HK-2 (cell line): ENCODE data around the gene YOD1.
A peak's percentile ranks its signal among the peaks of the same experiment; 100 is the strongest.
"Not testable (repeated sequence)": the region's sequence is repeated elsewhere in the genome, so short reads cannot be mapped to it uniquely, and the experiment has no call there.

Experiments used
- DNase-seq: peaks from one replicate; pipeline ENCODE4 v3.0.0-alpha.2; 2018; ENCODE audit not compliant: unreplicated experiment

The YOD1 gene

DNA sequence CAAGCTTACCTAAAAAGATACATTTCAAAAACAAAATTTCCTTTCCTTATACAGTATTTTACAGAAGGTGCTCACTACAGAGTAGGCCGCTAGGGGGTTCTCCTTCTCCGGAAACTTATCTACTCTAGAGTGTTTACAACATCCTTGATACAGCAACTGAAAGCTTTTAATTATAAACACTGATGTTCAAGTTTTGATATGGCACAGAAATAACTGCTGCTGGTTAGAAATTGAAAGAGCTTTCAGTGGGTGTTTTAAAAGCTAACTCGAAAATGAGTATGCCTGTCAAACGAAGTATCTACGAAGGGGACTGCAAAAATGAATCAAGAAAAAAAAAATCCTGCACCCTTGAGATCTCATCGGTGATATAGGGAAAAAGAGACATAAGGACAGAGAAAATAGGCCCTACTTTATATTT is 1.0 kb downstream of the YOD1 start:
- DNase-seq, result no peak

DNA sequence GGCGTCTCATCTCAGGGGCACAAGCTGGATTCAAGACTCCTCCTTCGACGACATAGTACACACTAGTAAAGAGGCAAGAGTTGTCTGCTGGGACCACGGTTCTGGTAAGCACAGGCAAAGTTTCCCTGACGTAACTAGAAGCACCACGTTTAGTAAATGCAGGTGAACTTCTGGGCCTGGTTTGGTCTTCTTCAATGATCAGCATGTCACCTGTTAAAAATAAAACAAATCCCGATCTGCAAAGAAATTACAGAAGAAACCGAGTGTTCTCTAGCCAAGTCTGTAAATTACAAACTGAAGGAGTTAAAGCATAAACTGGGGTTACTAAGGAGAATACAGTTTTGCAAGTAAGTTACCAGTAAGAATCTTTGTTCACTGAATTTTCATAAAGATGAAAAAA is 1.5 kb downstream of the YOD1 start:
- no peak for DNase-seq

GRCh38 chr1:207049054-207049453 is 2.0 kb downstream of the YOD1 start:
- no peak for DNase-seq

DNA sequence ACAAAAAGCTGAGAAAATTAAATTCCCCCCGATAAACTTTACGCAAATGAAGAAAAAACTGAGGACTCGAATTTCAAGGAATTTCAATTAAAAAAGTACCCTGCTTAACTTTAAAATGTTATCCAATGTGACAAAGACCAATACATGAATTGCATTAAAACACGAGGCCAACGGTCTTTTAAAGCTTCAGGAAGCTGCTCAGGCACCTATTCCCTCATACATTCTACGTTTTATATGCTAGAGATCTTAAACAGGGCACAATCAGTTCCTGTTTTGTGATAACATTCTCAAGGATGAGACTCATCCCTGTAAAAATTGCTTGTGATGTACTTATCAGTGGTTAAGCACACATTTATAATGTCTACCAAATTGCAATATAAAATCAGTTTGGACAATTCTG is 3.0 kb downstream of the YOD1 start:
- DNase-seq, result no peak

GRCh38 chr1:207047505-207047904 is 3.5 kb downstream of the YOD1 start:
- no peak for DNase-seq

DNA sequence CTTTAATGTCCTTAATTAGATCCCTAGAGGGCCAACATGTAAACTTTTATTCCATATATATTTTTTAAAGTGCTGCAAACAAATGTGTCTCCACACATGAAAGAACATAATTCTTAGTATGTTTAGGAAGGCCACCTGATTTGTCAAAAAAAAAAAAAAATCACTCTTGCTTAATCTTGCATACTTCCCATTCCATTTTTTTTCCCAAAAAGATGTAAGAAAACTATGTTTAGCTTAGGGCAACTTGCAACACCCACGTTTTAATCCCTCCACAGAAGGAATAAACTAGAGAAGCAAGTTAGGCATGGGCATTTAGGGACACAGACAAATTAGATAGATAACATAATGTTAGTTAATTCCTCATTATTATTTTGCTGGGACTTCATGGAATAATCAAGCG is 5.6 kb downstream of the YOD1 start:
- DNase-seq, result no peak

GRCh38 chr1:207041397-207041796 is 9.6 kb downstream of the YOD1 start:
- DNase-seq, result not testable (repeated sequence)

DNA sequence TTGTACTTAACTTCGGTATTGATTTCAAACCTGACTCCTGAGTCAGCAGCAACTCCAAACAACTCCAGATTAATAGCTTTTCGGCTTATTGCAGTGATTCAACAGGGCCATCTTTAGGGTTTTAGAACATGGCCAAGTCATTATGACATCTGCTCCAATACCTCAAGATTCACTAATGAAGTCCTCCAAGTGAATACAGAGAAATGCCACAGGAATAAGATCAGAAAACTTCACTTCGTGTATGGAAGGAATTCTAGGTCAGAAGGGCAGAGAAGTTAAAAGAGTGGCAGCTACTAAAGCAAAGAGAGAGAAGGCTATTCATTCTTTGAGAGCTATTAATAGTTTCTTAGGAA is 10.9 kb downstream of the YOD1 start:
- DNase-seq, result no peak

- no peak for DNase-seq
Measured at GRCh38 chr1:207039380-207040180, 11.4 kb downstream of the YOD1 start.

GRCh38 chr1:207036865-207037264 is 14.1 kb downstream of the YOD1 start:
- no peak for DNase-seq

DNA sequence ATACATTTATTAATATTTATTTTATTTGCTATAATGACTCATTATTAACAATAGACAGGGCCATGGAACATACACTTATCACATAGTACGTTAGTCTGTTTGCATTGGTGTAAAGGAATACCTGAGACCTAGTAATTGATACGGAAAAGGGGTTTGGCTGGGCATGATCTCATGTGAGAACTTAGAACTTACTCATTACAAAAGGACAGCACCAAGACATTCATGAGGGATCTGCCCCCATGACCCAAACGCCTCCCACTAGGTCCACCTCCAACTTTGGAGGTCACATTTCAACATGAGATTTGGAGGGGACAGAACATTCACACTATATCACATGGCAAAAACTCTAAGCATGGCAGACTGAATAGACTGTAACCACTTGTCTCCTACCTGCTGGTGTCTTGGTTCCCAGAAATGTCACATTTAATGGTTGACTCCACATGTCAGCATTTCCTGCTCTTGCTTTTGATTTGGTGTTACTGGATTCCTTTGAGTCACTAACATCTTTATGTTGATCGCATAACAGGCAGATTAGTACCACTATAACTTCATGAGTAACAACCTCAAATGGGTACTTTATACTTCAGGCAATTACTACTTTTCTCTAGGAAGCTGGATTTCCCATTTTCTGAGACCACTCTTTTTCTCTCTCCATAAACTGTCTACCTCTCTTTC is 15.0 kb downstream of the YOD1 start:
- DNase-seq, result no peak

DNA sequence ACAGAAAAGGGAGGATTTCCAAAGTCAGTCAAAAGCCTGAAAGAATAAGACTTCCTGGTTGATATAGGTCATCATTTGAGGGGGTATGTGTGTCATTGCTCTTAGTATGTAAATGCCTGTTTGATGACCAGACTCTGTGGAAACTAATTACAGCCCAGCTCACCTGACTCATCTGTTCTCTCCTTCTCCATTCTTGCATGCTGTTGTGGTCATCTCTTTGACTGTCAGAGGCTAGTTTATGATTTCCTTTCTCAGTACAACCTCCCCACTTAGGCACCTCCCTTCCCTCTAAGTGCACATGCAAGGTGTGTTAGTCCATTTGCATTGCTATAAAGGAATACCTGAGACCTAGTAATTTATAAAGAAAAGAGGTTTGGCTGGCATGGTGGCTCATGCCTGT is 16.0 kb downstream of the YOD1 start:
- DNase-seq, result peak; percentile 53

DNA sequence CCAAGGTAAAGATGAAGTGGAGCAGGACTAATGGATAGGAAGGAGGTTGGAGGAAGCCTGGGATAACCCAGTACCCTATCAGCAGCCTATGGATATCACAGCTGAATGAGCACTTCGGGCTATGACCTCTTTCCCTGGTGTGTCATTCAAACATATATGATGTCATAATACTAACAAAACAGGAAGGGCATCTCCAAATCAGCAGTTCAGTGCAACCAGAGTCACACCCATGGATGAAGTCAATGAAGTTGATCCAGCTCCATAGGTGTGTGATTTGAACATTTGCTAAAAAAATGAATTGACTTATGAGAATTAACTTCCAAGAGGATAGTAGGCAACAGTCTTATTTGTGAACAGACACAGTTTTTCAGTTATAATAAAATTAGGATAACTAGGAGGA is 16.8 kb downstream of the YOD1 start:
- no peak for DNase-seq

DNA sequence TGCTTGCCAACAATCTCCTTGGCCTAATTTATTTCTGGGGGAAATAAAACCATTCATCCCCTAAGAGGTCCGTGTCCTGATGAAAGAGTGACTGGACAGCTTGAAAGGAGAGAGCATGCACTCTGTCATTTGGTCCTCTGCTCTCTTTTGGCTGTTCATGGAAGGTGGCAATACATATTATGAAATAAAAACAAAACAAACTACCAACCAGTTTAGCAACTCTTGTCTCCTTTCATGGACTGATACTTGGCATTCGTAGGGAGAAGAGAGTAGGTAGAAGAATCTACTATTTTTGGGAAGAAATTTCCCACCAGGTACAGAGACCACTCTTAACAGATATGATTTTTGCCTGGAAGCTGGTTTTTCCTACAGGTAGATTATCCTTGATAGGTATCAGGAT is 17.7 kb downstream of the YOD1 start:
- DNase-seq, result no peak

DNA sequence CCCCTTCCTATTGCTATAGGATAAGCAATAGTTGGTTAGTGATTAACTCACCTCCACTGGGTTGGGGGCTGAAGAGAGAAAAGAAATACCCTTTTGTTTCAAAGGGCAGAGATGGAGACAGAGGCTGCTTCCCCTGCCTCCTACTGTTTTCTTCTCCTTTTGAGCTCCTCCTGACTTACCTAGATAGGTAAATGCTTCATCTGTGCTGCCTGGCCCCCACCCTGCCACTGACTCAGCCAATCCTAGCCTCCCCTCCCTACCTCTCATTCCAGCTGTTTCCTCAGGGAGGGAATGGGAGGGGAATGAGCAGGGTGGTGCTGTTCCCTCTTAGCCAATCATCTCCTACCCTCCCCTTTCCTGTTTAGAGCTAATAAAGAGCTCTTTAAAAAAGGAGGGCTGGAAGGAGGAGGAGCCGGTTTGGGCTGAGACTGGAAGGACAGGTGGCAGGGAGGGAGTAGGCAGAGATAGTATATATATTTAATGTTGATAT is 18.4 kb downstream of the YOD1 start, which contains the start of gene C1orf116:
TSS of gene C1orf116 (minus strand) at position 229 of the 490 bp plus-strand sequence. CDS start 5,158 bp downstream, outside the sequence.
- no peak for DNase-seq

- no peak for DNase-seq
Measured at GRCh38 chr1:207031632-207032264, 19.3 kb downstream of the YOD1 start.

DNA sequence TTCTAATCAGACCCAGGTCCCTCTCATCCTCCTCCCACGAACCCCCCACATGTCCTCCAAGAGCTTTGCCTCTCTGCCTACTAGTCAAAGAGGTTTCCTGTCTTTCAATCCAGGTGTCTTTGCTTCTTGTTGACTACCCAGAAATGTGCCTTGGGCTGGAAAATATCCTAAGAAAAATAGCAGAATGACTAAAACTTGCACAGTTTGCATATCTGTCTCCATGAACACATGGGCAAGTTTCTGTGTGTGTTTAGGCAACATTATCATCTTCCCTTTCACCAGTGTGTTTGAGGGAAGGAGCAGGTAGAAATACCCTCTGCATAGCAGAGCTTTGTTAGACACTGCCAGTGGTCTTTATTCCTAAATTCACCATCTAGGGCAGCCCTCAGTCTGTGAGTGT is 20.0 kb downstream of the YOD1 start:
- DNase-seq, result no peak

DNA sequence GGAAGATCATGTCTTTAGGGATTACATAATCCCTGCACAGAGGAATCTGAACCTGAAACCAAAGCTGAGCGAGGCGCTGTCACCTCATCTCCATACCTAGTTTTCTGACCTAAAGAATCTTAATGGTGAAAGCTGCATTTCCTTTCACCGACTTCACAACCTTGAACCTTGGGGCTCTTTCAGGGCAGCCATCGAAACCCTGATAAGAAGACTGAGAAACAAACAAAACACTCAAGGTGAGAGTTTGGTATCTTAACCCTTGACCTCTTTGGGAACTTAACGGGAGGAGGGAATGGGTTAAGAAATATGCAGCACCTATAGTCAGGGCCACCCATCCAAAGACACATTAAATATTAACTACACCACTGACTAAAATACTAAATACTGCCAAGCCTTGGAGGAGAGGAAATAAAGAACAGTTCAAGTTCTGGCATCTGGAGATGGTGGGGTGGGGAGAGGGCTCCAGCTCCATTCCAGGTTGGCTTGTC is 20.4 kb downstream of the YOD1 start:
- DNase-seq, result no peak

DNA sequence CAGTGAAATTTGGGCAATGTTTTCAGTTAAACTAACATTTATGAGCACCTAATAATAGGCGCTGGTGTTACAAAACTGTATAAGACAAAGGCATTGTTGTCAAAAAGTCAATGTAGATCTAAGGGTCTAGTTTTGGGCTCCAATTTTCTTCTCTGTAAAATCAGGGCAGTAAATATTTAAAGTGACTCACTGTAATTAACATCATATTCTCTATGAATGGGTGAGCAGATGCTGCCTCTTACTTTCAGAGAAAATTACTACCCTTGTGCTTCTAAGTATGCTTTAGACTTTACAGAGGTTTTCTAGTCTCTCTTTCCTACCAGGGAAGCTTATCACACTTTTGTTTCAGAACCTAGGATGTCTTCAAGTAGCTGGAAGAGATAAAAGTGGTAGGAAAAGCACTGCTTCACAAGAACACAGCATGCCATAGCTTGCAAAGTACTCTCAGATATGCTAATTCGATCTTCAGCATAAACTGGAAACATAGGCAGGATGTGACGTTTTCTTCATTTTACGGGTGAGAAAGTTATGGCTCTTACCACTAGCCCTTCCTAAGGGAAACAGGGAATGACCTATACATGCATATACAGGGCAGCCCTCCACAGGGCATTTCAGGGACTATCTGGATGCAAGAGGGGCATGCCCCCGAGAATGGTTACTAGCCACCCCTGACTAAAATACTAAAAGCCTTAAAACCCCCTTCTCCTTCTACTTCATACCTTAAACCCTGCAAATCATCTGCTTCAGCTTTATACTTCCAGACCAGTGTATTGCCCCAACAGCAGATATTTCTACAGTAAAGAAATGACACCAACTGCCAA is 21.1 kb downstream of the YOD1 start:
- DNase-seq, result no peak

DNA sequence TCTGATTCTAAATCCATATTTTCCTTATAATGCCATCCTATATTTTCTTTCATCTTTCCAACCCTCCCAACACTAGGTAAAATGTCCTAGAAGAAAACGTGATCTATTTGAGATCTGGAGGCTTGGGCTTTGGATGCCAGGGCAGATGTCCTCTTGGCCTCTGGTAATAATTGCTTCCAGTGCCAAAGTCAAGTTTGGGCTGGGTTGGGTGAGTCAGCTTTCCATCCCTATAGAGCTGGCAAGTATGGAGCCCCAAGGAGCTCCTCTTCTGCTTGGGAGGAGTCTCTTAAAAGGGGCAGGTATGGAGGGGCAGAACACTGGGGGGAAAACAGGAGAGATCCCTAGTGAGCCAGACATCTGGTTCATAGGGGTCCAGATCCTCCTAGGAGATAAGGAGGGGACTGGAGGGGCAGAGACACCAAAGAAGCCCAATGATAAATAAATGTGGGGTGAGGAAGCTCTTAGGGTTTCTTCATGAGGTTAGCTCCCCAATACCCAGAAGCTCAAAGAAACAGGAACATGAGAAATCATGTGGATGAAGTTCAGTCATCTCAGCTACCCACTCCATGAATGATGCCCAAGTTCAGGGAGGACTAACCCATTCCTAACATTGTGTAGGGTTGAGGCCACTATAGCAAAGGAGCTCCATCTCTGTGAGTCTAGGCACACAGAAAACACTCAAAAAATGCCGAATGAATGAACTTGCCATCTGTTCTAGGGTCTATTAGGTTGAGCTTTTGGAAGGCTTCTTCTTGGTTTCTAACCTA is 21.9 kb downstream of the YOD1 start:
- DNase-seq, result no peak

GRCh38 chr1:207027921-207028320 is 23.1 kb downstream of the YOD1 start:
- DNase-seq, result no peak
